ENCODE results near the gene CXCR3. TPM values are rescaled to one million over a fixed set of nuclear protein-coding genes. Genes with fewer than 3 reads are reported as not detected.

CXCR3 gene
- total RNA-seq, 1 experiment from 2014 or later, result not detected

GRCh38 chrX:71579136-71579989, 38.9 kb downstream of the CXCR3 start:
- no peaks in the 10 kb centered on the region for H3K4me1 ChIP-seq (ENCODE audit: control insufficient read depth in 1 of 2, insufficient read depth in 2 of 2, low read length in 2 of 2)
- ATAC-seq, result no peak
- H3K79me2 ChIP-seq (ENCODE audit: insufficient read depth, low read length), result no peaks in the 10 kb centered on the region
- H3K27me3 ChIP-seq (ENCODE audit: insufficient read depth, low read length), result no peaks in the 10 kb centered on the region
- peaks cover 0 to 2% of the 10 kb centered on the region in 2 experiments; a peak in 3 of 4 replicates for H3K36me3 ChIP-seq (ENCODE audit: control insufficient read depth in 1 of 2, insufficient read depth in 2 of 2, low read length in 2 of 2)
- no TSS peak for BruUV-seq (replicated peaks)
- ChIA-PET CTCF (no interaction called here), RAD21 (ENCODE audit: low non-redundant PET in 1 of 2, low total read pairs in 2 of 2, uncharacterized antibody in 2 of 2, unreplicated experiment in 2 of 2) (no interaction called here), POLR2A (no interaction called here)
- no peaks in the 10 kb centered on the region for H3K9me3 ChIP-seq (ENCODE audit: control insufficient read depth in 1 of 2, insufficient read depth in 1 of 2, low read depth in 1 of 2, low read length in 2 of 2)
- no peak overlapping the region for H3K4me3 ChIP-seq (replicated peaks in 1 of 2; ENCODE audit: low read depth in 1 of 2, low read length in 2 of 2)
- no peak overlapping the region for H3K9ac ChIP-seq (ENCODE audit: low read length)
- no peaks in the 10 kb centered on the region for H3K9me2 ChIP-seq (ENCODE audit: insufficient read depth)
- no peak for DNase-seq (ENCODE audit: low read depth, low spot score)
- TF ChIP-seq FOSL1 (IDR thresholded peaks at IDR 0.05; ENCODE audit: low read depth) (no peak), CTCF (IDR thresholded peaks at IDR 0.05 in 2 of 3, conservative IDR thresholded peaks at IDR 0.05 in 1 of 3; ENCODE audit: borderline replicate concordance in 1 of 3, insufficient read depth in 1 of 3, low read depth in 2 of 3, low read length in 2 of 3) (no peak), POLR2A (IDR thresholded peaks at IDR 0.05; ENCODE audit: borderline replicate concordance, extremely low read depth, insufficient read depth, insufficient read length) (no peak)
- intact Hi-C loops (cut with micrococcal nuclease), result no loop called here
- H2AFZ ChIP-seq (ENCODE audit: low read depth, low read length, poor library complexity, severe bottlenecking), result no peak overlapping the region
- H4K20me1 ChIP-seq (ENCODE audit: insufficient read depth), result no peaks in the 10 kb centered on the region
- no peak overlapping the region for H3K27ac ChIP-seq (ENCODE audit: low read depth, low read length)
- H3K4me2 ChIP-seq (ENCODE audit: low read length), result no peak overlapping the region

GRCh38 chrX:71578253-71579135, 39.8 kb downstream of the CXCR3 start, which contains the start of gene GCNA:
Gene GCNA (plus strand): TSS chrX:71578437. CDS start chrX:71580822, 2,385 bp downstream.
- Histone ChIP-seq H3K9me3 (ENCODE audit: control insufficient read depth in 1 of 2, insufficient read depth in 1 of 2, low read depth in 1 of 2, low read length in 2 of 2) (no peaks in the 10 kb centered on the region), H3K4me3 (replicated peaks in 1 of 2; ENCODE audit: low read depth in 1 of 2, low read length in 2 of 2) (no peak within 1 kb of the TSS), H3K27me3 (ENCODE audit: insufficient read depth, low read length) (no peaks in the 10 kb centered on the region), H3K4me2 (ENCODE audit: low read length) (no peak within 1 kb of the TSS), H3K4me1 (ENCODE audit: control insufficient read depth in 1 of 2, insufficient read depth in 2 of 2, low read length in 2 of 2) (no peaks in the 10 kb centered on the region), H3K27ac (ENCODE audit: low read depth, low read length) (no peak within 1 kb of the TSS), H3K9me2 (ENCODE audit: insufficient read depth) (no peaks in the 10 kb centered on the region), H3K36me3 (ENCODE audit: control insufficient read depth in 1 of 2, insufficient read depth in 2 of 2, low read length in 2 of 2) (peaks cover 2 to 11% of the 10 kb centered on the region in 2 experiments), H4K20me1 (ENCODE audit: insufficient read depth) (no peaks in the 10 kb centered on the region), H3K9ac (ENCODE audit: low read length) (no peak within 1 kb of the TSS), H2AFZ (ENCODE audit: low read depth, low read length, poor library complexity, severe bottlenecking) (no peak within 1 kb of the TSS), H3K79me2 (ENCODE audit: insufficient read depth, low read length) (no peaks in the 10 kb centered on the region)
- ATAC-seq, result no peak
- RAD21 ChIA-PET (ENCODE audit: low non-redundant PET in 1 of 2, low total read pairs in 2 of 2, uncharacterized antibody in 2 of 2, unreplicated experiment in 2 of 2), result no interaction called here
- no peak for DNase-seq (ENCODE audit: low read depth, low spot score)
- BruUV-seq (replicated peaks), result no TSS peak
- POLR2A ChIA-PET, result no interaction called here
- intact Hi-C loops (cut with micrococcal nuclease), result no loop called here
- CTCF ChIA-PET, result no interaction called here
- TF ChIP-seq SP1 (IDR thresholded peaks at IDR 0.05; ENCODE audit: low read depth) (no peak), EZH2phosphoT487 (IDR thresholded peaks at IDR 0.05; ENCODE audit: borderline replicate concordance) (no peak), EZH2 (IDR thresholded peaks at IDR 0.05) (no peak), CEBPB (IDR thresholded peaks at IDR 0.05; ENCODE audit: low read depth) (no peak), TCF7L2 (IDR thresholded peaks at IDR 0.05; ENCODE audit: borderline replicate concordance, extremely low read depth, insufficient read depth, insufficient read length) (no peak), YY1 (IDR thresholded peaks at IDR 0.05; ENCODE audit: extremely low read depth, insufficient replicate concordance, low read depth, low read length) (no peak), CBX3 (IDR thresholded peaks at IDR 0.05; ENCODE audit: low read depth) (no peak), CTCF (IDR thresholded peaks at IDR 0.05 in 2 of 3, conservative IDR thresholded peaks at IDR 0.05 in 1 of 3; ENCODE audit: borderline replicate concordance in 1 of 3, insufficient read depth in 1 of 3, low read depth in 2 of 3, low read length in 2 of 3) (no peak)

All from HCT116 (cell line).